ENCODE data around the gene MYO1B.

GRCh38 chr2:191244350-191244749 is 854 bp upstream of the MYO1B start:
- no peak for TF ChIP-seq CTCF (IDR thresholded peaks at IDR 0.05)
- no peak for TF ChIP-seq ZFX (IDR thresholded peaks at IDR 0.05; ENCODE audit: borderline replicate concordance)

Measured in 22Rv1 (cell line).